ENCODE data around the gene TSPAN9. TPM values are rescaled to one million over a fixed set of nuclear protein-coding genes. Genes with fewer than 3 reads are reported as not detected.
A peak's percentile ranks its signal among the peaks of the same experiment; 100 is the strongest.

Gene TSPAN9
- total RNA-seq, 4 donors from 2014 or later, result 23.4 to 43.3 (median 29.4) TPM

GRCh38 chr12:3328081-3328480 is 250.9 kb downstream of the TSPAN9 start:
- DNase-seq (ENCODE audit: low spot score) (no peak), ATAC-seq (ENCODE audit: low FRiP score) (no peak)
- no peak for TF ChIP-seq CTCF (IDR thresholded peaks at IDR 0.05)

GRCh38 chr12:3328571-3328970 is 251.4 kb downstream of the TSPAN9 start:
- DNase-seq (ENCODE audit: low spot score) (no peak), ATAC-seq (ENCODE audit: low FRiP score) (no peak)
- no peak for TF ChIP-seq CTCF (IDR thresholded peaks at IDR 0.05)

- DNase-seq (ENCODE audit: low spot score) (no peak), ATAC-seq (ENCODE audit: low FRiP score) (no peak)
- no peak for TF ChIP-seq CTCF (IDR thresholded peaks at IDR 0.05)
Observed at GRCh38 chr12:3329361-3329760, 252.2 kb downstream of the TSPAN9 start.

DNA sequence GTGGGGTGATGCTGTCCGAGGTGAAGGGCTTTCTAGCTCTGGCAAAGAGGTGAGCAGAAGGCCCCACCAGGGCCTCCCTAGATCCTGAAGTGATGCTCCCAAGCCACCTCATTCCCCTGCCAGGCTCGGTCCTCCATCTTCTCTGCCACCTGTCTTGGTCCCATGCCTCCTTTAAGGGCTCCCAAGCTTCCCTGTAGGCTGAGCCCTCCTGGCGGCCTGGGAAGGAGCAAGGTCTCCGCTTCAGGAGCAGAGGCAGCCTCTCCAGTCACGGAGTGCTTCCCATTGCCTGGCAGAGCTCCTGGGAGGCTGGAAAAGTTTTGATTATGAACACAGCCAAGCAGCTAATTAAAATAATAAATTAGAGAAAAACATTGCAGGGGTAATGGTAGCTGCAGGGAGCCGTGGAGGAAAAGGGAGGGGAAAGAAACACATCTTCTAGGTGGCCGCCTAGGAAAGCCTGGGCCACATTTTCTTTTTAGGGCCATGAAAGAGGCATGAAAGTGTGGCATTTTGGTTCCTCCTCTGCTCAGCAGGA is 253.9 kb downstream of the TSPAN9 start:
- DNase-seq (ENCODE audit: low spot score), result no peak
- no peak for TF ChIP-seq CTCF (IDR thresholded peaks at IDR 0.05)
- no peak for ATAC-seq (ENCODE audit: low FRiP score)

GRCh38 chr12:3332188-3332587 is 255.0 kb downstream of the TSPAN9 start:
- no peak for TF ChIP-seq CTCF (IDR thresholded peaks at IDR 0.05)
- no peak for ATAC-seq (ENCODE audit: low FRiP score)
- no peak for DNase-seq (ENCODE audit: low spot score)

GRCh38 chr12:3333583-3333982 is 256.4 kb downstream of the TSPAN9 start:
- TF ChIP-seq CTCF (IDR thresholded peaks at IDR 0.05), result no peak
- ATAC-seq (ENCODE audit: low FRiP score) (peak; percentile 16), DNase-seq (ENCODE audit: low spot score) (no peak)

GRCh38 chr12:3333991-3334391 is 256.8 kb downstream of the TSPAN9 start:
- TF ChIP-seq CTCF (IDR thresholded peaks at IDR 0.05), result no peak
- ATAC-seq (ENCODE audit: low FRiP score) (no peak), DNase-seq (ENCODE audit: low spot score) (no peak)

Measured in omental fat pad (tissue), 4 donors.